ENCODE measurements around the gene ZNF184. TPM values are rescaled to one million over a fixed set of nuclear protein-coding genes. Genes with fewer than 3 reads are reported as not detected.
A peak's percentile ranks its signal among the peaks of the same experiment; 100 is the strongest.

ZNF184 gene
- total RNA-seq, 1 experiment from 2014 or later = 10.2 TPM

- TF ChIP-seq EZH2phosphoT487 (IDR thresholded peaks at IDR 0.05; ENCODE audit: borderline replicate concordance, low read length) = no peak
- ChIA-PET POLR2A (ENCODE audit: unreplicated experiment) (no interaction called here), CTCF (interaction anchor here (0.7 to 1.1 kb wide), 2 partner anchors 16 to 250 kb away, joined by 4 read pairs; no protein-coding TSS in a partner anchor)
- Histone ChIP-seq H3K4me1 (ENCODE audit: insufficient read depth, low read length) (peaks cover 8% of the 10 kb centered on the region; the same call in 1 of the 2 replicates), H3K79me2 (ENCODE audit: low read length) (no peaks in the 10 kb centered on the region), H3K27me3 (ENCODE audit: low read length) (no peaks in the 10 kb centered on the region), H3K9me2 (replicated peaks; ENCODE audit: low read length) (no peaks in the 10 kb centered on the region), H3F3A (ENCODE audit: low read length, unreplicated experiment) (peaks cover 13% of the 10 kb centered on the region), H2AFZ (ENCODE audit: low read length) (peak overlapping the region; percentile 99), H3K9me3 (ENCODE audit: low read length) (no peaks in the 10 kb centered on the region), H3K27ac (ENCODE audit: low read length) (peak overlapping the region; percentile 11; the same call in 1 of the 2 replicates), H3K9ac (ENCODE audit: low read length) (peak overlapping the region; percentile 53), H3K36me3 (ENCODE audit: low read depth, low read length) (no peaks in the 10 kb centered on the region), H3K4me2 (ENCODE audit: low read length) (peak overlapping the region; percentile 97), H3K4me3 (ENCODE audit: low read length) (peak overlapping the region; percentile 86), H4K20me1 (ENCODE audit: low read length) (no peaks in the 10 kb centered on the region)
- intact Hi-C loops (cut with micrococcal nuclease) = loop anchor here (1.0 to 5.0 kb wide), 6 partner anchors 17 to 314 kb away; partner anchors contain the start of gene POM121L2
- DNase-seq = peak; percentile 88
- BruUV-seq (replicated peaks) = no TSS peak
- ATAC-seq = peak; percentile 56
Measured at GRCh38 chr6:27502508-27503435, 29.9 kb upstream of the ZNF184 start.

- no TSS peak for BruUV-seq (replicated peaks)
- intact Hi-C loops (cut with micrococcal nuclease) = loop anchor here (5.0 kb wide), 3 partner anchors 166 to 251 kb away; partner anchors contain the start of gene POM121L2
- peak overlapping the region; percentile 97 for H3K4me2 ChIP-seq (ENCODE audit: low read length)
- POLR2A ChIA-PET (ENCODE audit: unreplicated experiment) = no interaction called here
- no peaks in the 10 kb centered on the region for H4K20me1 ChIP-seq (ENCODE audit: low read length)
- no peaks in the 10 kb centered on the region for H3K36me3 ChIP-seq (ENCODE audit: low read depth, low read length)
- peaks cover 13% of the 10 kb centered on the region for H3F3A ChIP-seq (ENCODE audit: low read length, unreplicated experiment)
- ATAC-seq (no peak), DNase-seq (no peak)
- H3K27ac ChIP-seq (ENCODE audit: low read length) = no peak overlapping the region
- peak overlapping the region; percentile 86 for H3K4me3 ChIP-seq (ENCODE audit: low read length)
- H3K9me2 ChIP-seq (replicated peaks; ENCODE audit: low read length) = no peaks in the 10 kb centered on the region
- H3K9ac ChIP-seq (ENCODE audit: low read length) = no peak overlapping the region
- peak overlapping the region; percentile 99; the same call in 1 of the 2 replicates for H2AFZ ChIP-seq (ENCODE audit: low read length)
- no peaks in the 10 kb centered on the region for H3K79me2 ChIP-seq (ENCODE audit: low read length)
- CTCF ChIA-PET = no interaction called here
- H3K4me1 ChIP-seq (ENCODE audit: insufficient read depth, low read length) = peaks cover 8% of the 10 kb centered on the region; the same call in 1 of the 2 replicates
- no peaks in the 10 kb centered on the region for H3K9me3 ChIP-seq (ENCODE audit: low read length)
- H3K27me3 ChIP-seq (ENCODE audit: low read length) = no peaks in the 10 kb centered on the region
- TF ChIP-seq EZH2phosphoT487 (IDR thresholded peaks at IDR 0.05; ENCODE audit: borderline replicate concordance, low read length) (no peak), CTCF (conservative IDR thresholded peaks at IDR 0.05; ENCODE audit: low read depth, low read length) (no peak), EZH2 (IDR thresholded peaks at IDR 0.05; ENCODE audit: low read length, unreplicated experiment) (no peak)
Measured at GRCh38 chr6:27501187-27501586, 28.3 kb upstream of the ZNF184 start.

- ChIA-PET CTCF (interaction anchor here (0.7 kb wide), 1 partner anchor 101 kb away, joined by 5 read pairs; no protein-coding TSS in a partner anchor), POLR2A (ENCODE audit: unreplicated experiment) (no interaction called here)
- TF ChIP-seq CTCF (conservative IDR thresholded peaks at IDR 0.05; ENCODE audit: low read depth, low read length) (no peak), EZH2 (IDR thresholded peaks at IDR 0.05; ENCODE audit: low read length, unreplicated experiment) (no peak), EZH2phosphoT487 (IDR thresholded peaks at IDR 0.05; ENCODE audit: borderline replicate concordance, low read length) (no peak)
- no peaks in the 10 kb centered on the region for H4K20me1 ChIP-seq (ENCODE audit: low read length)
- H3K9ac ChIP-seq (ENCODE audit: low read length) = no peak overlapping the region
- H3K27me3 ChIP-seq (ENCODE audit: low read length) = no peaks in the 10 kb centered on the region
- H3K79me2 ChIP-seq (ENCODE audit: low read length) = no peaks in the 10 kb centered on the region
- intact Hi-C loops (cut with micrococcal nuclease) = loop anchor here (5.0 kb wide), 3 partner anchors 167 to 252 kb away; partner anchors contain the start of gene POM121L2
- peaks cover 8% of the 10 kb centered on the region; the same call in 1 of the 2 replicates for H3K4me1 ChIP-seq (ENCODE audit: insufficient read depth, low read length)
- no TSS peak for BruUV-seq (replicated peaks)
- H3K4me2 ChIP-seq (ENCODE audit: low read length) = no peak overlapping the region
- no peaks in the 10 kb centered on the region for H3K9me3 ChIP-seq (ENCODE audit: low read length)
- peaks cover 10% of the 10 kb centered on the region for H3F3A ChIP-seq (ENCODE audit: low read length, unreplicated experiment)
- H2AFZ ChIP-seq (ENCODE audit: low read length) = no peak overlapping the region
- no peak overlapping the region for H3K4me3 ChIP-seq (ENCODE audit: low read length)
- no peak overlapping the region for H3K27ac ChIP-seq (ENCODE audit: low read length)
- H3K9me2 ChIP-seq (replicated peaks; ENCODE audit: low read length) = no peaks in the 10 kb centered on the region
- no peak for DNase-seq
- no peak for ATAC-seq
- no peaks in the 10 kb centered on the region for H3K36me3 ChIP-seq (ENCODE audit: low read depth, low read length)
Measured at GRCh38 chr6:27500177-27500576, 27.3 kb upstream of the ZNF184 start.
